Choroid plexus epithelial cell (primary cell): ENCODE measurements around the gene CMSS1.

Experiments
- DNase-seq: peaks from one replicate; pipeline ENCODE4 v3.0.0-alpha.2; 2010; ENCODE audit warnings: low read depth
- H3K4me3 ChIP-seq: 2 replicates; pipeline ENCODE4 v1.5.1; 2011; ENCODE audit warnings: low read depth, mild to moderate bottlenecking, control low read depth, low read length, moderate library complexity
- CTCF ChIP-seq: conservative IDR thresholded peaks from 2 replicates; pipeline ENCODE4 v1.5.1; 2011; ENCODE audit warnings: low read depth, mild to moderate bottlenecking, control low read depth, inconsistent platforms, low read length, moderate library complexity

CMSS1 gene

GRCh38 chr3:99945328-99945995, 127.8 kb downstream of the CMSS1 start:
- DNase-seq = no peak
- no peak overlapping the region for H3K4me3 ChIP-seq
- TF ChIP-seq CTCF = no peak

- H3K4me3 ChIP-seq = no peak overlapping the region
- DNase-seq = no peak
- no peak for TF ChIP-seq CTCF
Measured at GRCh38 chr3:99947356-99947755, 129.7 kb downstream of the CMSS1 start.

GRCh38 chr3:99948467-99949089, 130.9 kb downstream of the CMSS1 start:
- no peak for TF ChIP-seq CTCF

GRCh38 chr3:99949956-99950670, 132.5 kb downstream of the CMSS1 start:
- no peak overlapping the region for H3K4me3 ChIP-seq
- no peak for DNase-seq
- no peak for TF ChIP-seq CTCF

More at GRCh38 chr3:99948467-99949089, 130.9 kb downstream of the CMSS1 start:
- no peak overlapping the region for H3K4me3 ChIP-seq
- no peak for DNase-seq

GRCh38 chr3:99950921-99951320, 133.3 kb downstream of the CMSS1 start:
- H3K4me3 ChIP-seq = no peak overlapping the region
- no peak for DNase-seq
- no peak for TF ChIP-seq CTCF

GRCh38 chr3:99951701-99952100, 134.0 kb downstream of the CMSS1 start:
- no peak for DNase-seq
- TF ChIP-seq CTCF = no peak
- H3K4me3 ChIP-seq = no peak overlapping the region

GRCh38 chr3:99952306-99952705, 134.6 kb downstream of the CMSS1 start:
- peak; percentile 42 for DNase-seq
- no peak for TF ChIP-seq CTCF
- H3K4me3 ChIP-seq = no peak overlapping the region
